Activated CD8-positive, alpha-beta memory T cell treated with anti-CD3 and anti-CD28 coated beads, Interleukin-2, amount 50 U/mL, for 4 hours (primary cell): Measurements from ENCODE around the gene UBE2G2.

Experiments
- DNase-seq: peaks from one replicate; pipeline ENCODE4 v3.0.0-alpha.2; 2020

UBE2G2 gene

DNA sequence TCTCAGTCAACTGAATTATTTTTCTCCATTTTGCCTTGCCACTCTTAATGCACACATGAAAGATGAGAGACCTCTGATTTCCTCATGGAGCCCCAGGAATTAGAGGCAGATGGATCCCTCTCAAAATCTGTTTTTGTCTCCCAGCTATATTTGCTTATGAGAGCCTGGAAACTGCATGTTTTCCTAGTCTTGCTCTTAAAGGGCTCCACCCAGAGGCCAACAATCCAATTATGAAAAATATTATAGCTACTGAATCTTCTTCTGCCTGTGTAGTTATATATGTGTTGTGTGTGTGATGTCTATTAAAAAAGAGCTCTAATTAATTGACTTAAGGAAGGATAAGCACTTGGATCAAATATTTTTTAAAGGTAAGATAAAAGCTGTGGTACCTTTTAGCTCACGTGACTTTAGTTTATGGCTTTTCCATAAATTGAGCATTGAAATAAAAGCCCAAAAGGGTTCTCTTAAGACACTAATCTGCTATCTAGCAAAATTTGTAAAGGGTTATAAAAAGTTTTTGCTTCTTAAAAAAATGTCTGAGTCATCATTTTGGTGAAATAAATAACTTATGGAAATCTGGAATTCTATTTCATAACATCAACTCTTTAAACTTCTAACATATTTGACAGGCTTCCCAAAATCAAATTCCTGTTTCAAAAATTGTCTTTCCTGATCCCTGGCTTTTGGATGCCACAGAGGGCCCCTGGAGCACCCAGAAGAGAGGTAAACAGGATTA is 59.0 kb downstream of the UBE2G2 start:
- no peak for DNase-seq

GRCh38 chr21:44741921-44742320 is 59.7 kb downstream of the UBE2G2 start:
- DNase-seq: no peak

- DNase-seq: no peak
Observed at GRCh38 chr21:44740742-44741141, 60.9 kb downstream of the UBE2G2 start.

- DNase-seq: no peak
Observed at GRCh38 chr21:44739316-44739715, 62.3 kb downstream of the UBE2G2 start.

GRCh38 chr21:44738621-44739020 is 63.0 kb downstream of the UBE2G2 start:
- no peak for DNase-seq

GRCh38 chr21:44737706-44738354 is 63.8 kb downstream of the UBE2G2 start:
- DNase-seq: no peak

- no peak for DNase-seq
Observed at GRCh38 chr21:44736291-44737004, 65.2 kb downstream of the UBE2G2 start.

DNA sequence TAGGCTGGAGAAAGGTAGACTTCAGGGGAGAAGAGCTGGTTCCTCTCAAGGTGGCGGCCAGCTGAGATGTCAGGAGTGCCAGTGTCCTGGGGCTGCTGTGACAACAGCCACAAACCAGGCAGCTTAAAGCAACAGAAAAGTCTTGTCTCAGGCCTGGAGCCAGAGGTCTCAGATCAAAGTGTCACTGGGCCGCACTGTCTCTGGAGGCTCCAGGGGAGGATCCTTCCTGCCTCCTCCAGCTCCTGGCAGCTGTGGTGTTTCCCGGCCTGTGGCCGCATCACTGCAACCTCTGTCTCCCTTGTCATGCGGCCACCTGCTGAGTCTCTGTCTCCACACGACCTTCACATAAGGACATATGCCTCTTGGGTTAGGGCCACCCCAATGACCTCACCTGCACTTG is 65.8 kb downstream of the UBE2G2 start:
- DNase-seq: no peak

- no peak for DNase-seq
Observed at GRCh38 chr21:44734841-44735240, 66.8 kb downstream of the UBE2G2 start.

DNA sequence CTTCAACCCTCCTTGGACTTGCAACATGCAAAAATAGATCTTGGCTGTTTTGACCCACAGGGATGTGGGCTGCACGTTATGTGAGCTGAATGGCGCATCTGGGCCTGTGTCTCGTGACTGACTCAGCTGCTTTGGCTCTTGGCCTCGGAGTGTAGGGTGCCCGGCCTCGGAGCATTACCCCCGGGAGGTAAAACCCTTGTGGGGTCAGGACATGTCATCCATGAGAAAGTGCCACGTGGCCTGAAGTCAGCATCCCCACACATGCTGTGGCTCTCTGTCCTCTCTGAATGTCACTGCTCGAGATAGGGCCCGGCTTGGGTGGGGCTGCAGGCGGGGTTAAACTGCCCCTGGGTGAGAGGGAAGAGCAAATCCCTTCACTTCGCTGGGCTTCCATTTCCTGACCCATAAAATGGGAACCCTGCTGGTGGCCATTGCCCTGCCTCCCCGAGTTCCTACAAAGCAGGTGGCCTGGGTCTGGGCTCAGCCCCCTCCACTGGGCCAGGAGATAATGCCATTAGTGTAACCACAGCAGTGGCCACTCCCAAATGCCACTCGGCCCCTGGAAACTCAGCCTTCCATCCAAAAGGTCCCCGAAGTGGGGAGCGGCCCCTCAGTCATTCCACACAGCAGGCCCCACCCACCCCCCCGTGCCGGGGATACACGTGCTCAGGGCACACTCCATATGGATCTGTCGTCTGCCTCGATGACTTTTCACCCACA is 67.4 kb downstream of the UBE2G2 start:
- no peak for DNase-seq

DNA sequence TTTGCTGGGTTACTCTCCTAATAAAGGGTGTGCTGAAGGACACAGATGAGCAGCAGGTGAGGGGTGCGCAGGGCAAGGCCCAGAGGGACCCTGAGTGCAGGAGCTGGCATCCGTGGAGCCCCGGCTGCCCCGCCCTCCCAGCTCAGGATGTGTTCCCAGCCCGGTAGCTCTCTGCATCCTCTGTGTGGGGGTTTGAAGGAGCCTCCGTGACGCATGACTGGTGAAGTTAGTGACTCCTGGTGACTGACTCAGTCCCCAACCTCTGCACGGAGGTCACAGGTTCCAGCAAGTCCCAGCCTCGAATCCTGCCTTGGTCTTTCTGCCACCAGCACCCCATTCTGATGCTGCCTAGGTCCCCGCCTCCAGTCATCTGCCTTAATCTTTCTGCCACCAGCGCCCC is 68.7 kb downstream of the UBE2G2 start:
- DNase-seq: no peak

GRCh38 chr21:44732263-44732662 is 69.4 kb downstream of the UBE2G2 start:
- no peak for DNase-seq

DNA sequence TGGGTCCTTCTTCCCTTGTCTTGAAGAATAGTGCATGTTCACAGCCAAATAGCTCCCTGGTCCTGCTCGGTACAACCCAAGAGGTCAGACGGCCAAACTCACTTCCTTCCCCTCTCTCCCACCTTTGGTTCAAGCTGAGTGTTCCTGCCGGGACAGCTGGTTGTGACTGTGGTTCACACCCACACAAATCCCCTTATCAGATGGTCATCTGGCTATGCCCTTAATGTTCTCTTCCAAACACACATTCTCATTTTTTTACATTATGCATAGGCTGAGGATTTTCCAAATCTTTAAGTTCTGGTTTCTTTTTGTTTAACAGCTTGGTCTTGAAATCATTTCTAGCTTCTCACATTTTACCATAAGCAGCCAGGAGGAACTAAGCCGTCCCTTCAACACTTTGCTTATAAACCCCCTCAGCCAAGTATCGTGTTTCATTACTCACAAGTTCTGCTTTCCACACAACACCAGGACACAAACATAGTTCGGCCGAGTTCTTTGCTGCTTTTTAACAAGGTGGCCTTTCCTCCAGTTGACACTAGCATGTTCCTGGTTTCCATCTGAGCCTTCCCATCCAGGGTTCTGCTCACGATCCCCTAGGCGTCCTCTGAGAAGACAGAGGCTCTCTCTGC is 70.6 kb downstream of the UBE2G2 start:
- no peak for DNase-seq

DNA sequence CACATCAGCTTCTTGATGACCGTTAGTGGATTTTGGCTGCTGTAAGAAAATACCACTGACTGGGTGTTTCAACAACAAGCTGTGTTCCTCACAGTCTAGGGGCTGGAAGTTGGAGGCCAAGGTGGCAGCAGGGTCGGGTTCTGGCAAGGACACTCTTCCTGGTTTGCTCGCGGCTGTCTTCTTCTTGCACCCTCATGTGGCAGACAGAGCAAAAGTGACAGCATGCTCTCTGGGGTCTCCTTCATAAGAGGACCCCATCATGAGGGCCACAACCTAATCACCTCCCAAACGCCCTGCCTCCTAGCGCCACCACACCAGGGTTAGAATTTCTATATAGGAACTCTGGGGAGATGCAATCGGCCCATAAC is 71.6 kb downstream of the UBE2G2 start:
- no peak for DNase-seq

DNA sequence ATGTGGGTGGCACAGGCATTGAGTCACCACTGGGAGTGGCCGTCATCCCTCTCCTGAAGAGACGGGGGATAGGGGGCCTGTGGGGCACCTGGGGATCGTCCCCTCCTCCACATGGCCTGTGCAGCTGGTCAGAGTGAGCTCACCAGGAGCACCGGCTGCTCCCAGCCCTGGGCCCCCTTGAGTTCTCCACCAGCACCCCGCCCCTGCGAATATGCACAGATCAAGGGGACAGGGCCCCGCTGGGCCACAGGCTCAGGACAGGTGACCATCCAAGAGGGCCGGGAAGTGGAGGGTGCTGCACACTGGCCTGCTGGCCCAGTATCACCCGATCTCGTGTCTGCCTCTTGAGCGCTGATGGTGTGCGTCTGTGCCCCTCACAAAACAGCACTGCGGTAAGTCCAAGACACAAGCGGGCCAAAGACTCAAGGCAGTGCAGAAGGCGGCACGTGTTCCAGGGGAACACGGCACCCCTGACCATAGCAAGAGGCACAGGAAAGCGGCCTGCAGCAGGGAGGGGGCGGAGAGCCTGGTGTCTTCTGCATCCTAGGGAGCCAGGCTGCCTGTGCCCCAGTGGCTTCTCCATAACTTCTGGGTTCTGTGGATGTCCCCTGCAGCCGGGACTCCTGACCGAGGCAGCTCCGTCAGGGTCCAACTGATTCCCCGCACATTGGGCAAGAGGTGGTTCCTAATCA is 72.1 kb downstream of the UBE2G2 start:
- DNase-seq: no peak

GRCh38 chr21:44728716-44729115 is 72.9 kb downstream of the UBE2G2 start:
- no peak for DNase-seq

- no peak for DNase-seq
Observed at GRCh38 chr21:44727757-44728156, 73.9 kb downstream of the UBE2G2 start.

DNA sequence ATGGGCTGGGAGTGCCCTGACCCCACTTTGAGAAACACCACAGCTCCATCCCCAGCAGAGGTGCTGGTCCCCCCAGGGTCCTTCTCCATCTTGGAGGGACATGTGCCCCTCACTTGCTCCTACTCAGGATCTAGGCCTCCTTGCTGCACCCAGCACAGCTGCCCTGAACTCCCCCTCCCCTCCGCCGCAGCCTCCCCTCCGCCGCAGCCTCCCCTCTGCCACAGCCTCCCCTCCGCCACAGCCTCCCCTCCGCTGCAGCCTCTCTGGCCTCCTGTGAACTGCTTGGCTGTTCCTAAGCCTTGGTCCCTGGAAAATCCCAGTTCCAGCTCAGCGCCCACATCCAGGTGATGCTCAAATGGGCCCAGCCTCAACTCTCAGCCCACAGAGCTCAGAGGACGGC is 74.3 kb downstream of the UBE2G2 start:
- no peak for DNase-seq

DNA sequence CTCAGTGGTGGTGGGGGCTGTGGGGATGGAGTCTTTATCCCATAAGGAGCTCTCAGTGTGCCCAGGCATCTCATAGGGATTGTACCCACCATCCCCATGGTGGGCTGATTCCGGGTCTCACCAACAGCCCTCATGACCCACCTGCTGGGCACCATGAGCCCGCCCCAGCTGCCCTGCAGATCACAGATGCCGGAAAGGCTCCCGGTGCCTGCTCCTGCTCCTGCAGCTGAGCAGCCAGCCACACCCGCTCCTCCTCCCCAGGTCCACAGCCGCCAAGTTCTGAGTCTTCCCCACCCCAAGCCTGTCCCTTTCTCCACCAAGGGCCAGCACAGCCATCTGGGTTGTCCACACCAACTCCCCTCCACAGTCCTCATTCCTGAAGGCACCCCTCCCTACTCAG is 74.8 kb downstream of the UBE2G2 start:
- DNase-seq: no peak

GRCh38 chr21:44724926-44725325 is 76.7 kb downstream of the UBE2G2 start:
- DNase-seq: no peak

DNA sequence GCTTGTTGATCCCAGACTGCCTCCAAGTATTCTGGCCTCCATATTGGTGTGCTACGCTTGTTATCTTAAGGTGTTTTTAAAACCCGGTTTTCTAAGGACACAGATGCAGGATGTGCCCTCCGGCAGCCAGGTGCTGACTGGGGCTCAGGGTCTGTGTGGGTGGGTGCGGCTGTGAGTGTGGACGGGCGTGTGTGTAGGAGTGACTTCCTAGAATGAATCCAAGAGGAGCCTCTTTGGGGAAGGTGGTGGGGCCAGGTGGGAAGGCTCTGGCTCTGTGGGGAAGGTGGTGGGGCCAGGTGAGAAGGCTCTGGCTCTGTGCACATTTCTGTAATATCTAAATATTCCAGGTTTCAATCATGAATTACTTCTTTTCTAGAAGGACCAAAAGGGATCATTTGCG is 77.4 kb downstream of the UBE2G2 start:
- DNase-seq: no peak
